DMS153 treated with DMSO at 0.1 percent for 48 hours (cell line): ENCODE results near the gene CUZD1.

Experiments
- DNase-seq: peaks from one replicate; lab custom pipeline; 2025; ENCODE audit not compliant: unreplicated experiment; lab: John Stamatoyannopoulos, UW

CUZD1 gene

GRCh38 chr10:122822973-122823690, 22.5 kb downstream of the CUZD1 start:
- no peak for DNase-seq

- no peak for DNase-seq
Measured at GRCh38 chr10:122821808-122822207, 23.8 kb downstream of the CUZD1 start.

GRCh38 chr10:122815458-122815857, 30.2 kb downstream of the CUZD1 start:
- no peak for DNase-seq

- DNase-seq, result no peak
Measured at GRCh38 chr10:122814493-122814892, 31.2 kb downstream of the CUZD1 start.

GRCh38 chr10:122812751-122813150, 32.9 kb downstream of the CUZD1 start:
- DNase-seq, result no peak

GRCh38 chr10:122802282-122802681, 43.4 kb downstream of the CUZD1 start:
- DNase-seq, result no peak

- no peak for DNase-seq
Measured at GRCh38 chr10:122798704-122799231, 46.9 kb downstream of the CUZD1 start.

- no peak for DNase-seq
Measured at GRCh38 chr10:122796796-122797195, 48.9 kb downstream of the CUZD1 start.

- DNase-seq, result no peak
Measured at GRCh38 chr10:122795924-122796323, 49.7 kb downstream of the CUZD1 start.

- no peak for DNase-seq
Measured at GRCh38 chr10:122786269-122786668, 59.4 kb downstream of the CUZD1 start.

- DNase-seq, result no peak
Measured at GRCh38 chr10:122782911-122783310, 62.7 kb downstream of the CUZD1 start.
